K562 (cell line): ENCODE data around the gene SIGLEC9. TPM values are rescaled to one million over a fixed set of nuclear protein-coding genes. Genes with fewer than 3 reads are reported as not detected.
"Not testable (repeated sequence)": the region's sequence is repeated elsewhere in the genome, so short reads cannot be mapped to it uniquely, and the experiment has no call there.

Experiments used
- ATAC-seq: fragments of 200-7000 bp; cut with Tn5 transposase; 3 replicates; pipeline ENCODE4 v1.9.1; 2020; ENCODE audit warnings: moderate library complexity
- BruUV-seq: library from RNA; stranded (reverse); fragments of 400-500 nt; replicated peaks from 2 replicates; lab custom pipeline; 2021; lab: Mats Ljungman, UMichigan
- CTCF ChIA-PET: fragments of 300-600 bp; formaldehyde crosslinking; extraction: SDS; loops from one replicate; lab custom pipeline; 2021; ENCODE audit warnings: low intra/inter-chr PET ratio; lab: Yijun Ruan, JAX
- POLR2A ChIA-PET: fragments of 300-600, 350-650 bp; sonication (Branson Sonifier 250); formaldehyde crosslinking; extraction: SDS; loops from one replicate; lab custom pipeline; 2021; ENCODE audit warnings: antibody characterized with exemption, inconsistent platforms; lab: Yijun Ruan, JAX
- DNase-seq, 4 experiments: peaks; one replicate each; pipeline versions ENCODE4 v3.0.0 to v3.0.0-alpha.2; 2011 to 2018; ENCODE audit warnings: low spot score in 3 of 4, mixed read lengths in 3 of 4; ENCODE audit errors: extremely low read depth in 1 of 4
- FAIRE-seq: peaks from 2 replicates; lab custom pipeline; 2011; peaks lifted over from hg19 to GRCh38; lab: Jason Lieb, UNC
- H2AFZ ChIP-seq: 2 replicates; pipeline ENCODE4 v1.6.0; 2011; ENCODE audit warnings: low read depth, low read length, control low read depth, inconsistent platforms
- H3K27ac ChIP-seq: fragments of 200-600 bp; 3 replicates; pipeline ENCODE4 v1.8.0; 2011; ENCODE audit warnings: low read depth, mild to moderate bottlenecking, control low read depth, inconsistent platforms, low read length, moderate library complexity, mixed read lengths; ENCODE audit errors: extremely low read depth
- H3K27me3 ChIP-seq, 2 experiments: fragments of 300-600 bp in 1 of 2; 2 replicates in 1 of 2; 3 replicates in 1 of 2; pipeline versions ENCODE4 v1.6.0 to v1.8.0; 2011; ENCODE audit warnings: inconsistent platforms in 2 of 2, low read length in 2 of 2, mild to moderate bottlenecking in 1 of 2, mixed read lengths in 1 of 2, moderate library complexity in 1 of 2; ENCODE audit not compliant: control insufficient read depth in 2 of 2, insufficient read depth in 2 of 2
- H3K36me3 ChIP-seq: fragments of 300-600 bp; 3 replicates; pipeline ENCODE4 v1.8.0; 2011; ENCODE audit warnings: mild to moderate bottlenecking, low read length, inconsistent platforms; ENCODE audit not compliant: control insufficient read depth, insufficient read depth
- H3K4me1 ChIP-seq, 2 experiments: fragments of 200-600 bp in 1 of 2; replicated peaks in 1 of 2; 2 replicates in 1 of 2; 3 replicates in 1 of 2; pipeline versions ENCODE4 v1.5.1 to v1.8.0; 2011; ENCODE audit warnings: inconsistent platforms in 2 of 2, low read length in 2 of 2, mild to moderate bottlenecking in 1 of 2, mixed read lengths in 1 of 2, moderate library complexity in 1 of 2; ENCODE audit not compliant: control insufficient read depth in 2 of 2, insufficient read depth in 2 of 2
- H3K4me2 ChIP-seq: 2 replicates; pipeline ENCODE4 v1.6.1; 2011; ENCODE audit warnings: low read length, control low read depth, inconsistent platforms, mixed read lengths; ENCODE audit not compliant: insufficient read depth
- H3K4me3 ChIP-seq: fragments of 200-600 bp; sonication (generic), shearing (Covaris generic); 2 replicates; pipeline ENCODE4 v1.5.1; 2016; ENCODE audit warnings: control low read depth, inconsistent platforms
- H3K79me2 ChIP-seq: fragments of 200-600 bp; 3 replicates; pipeline ENCODE4 v1.8.0; 2011; ENCODE audit warnings: low read length, inconsistent platforms; ENCODE audit not compliant: control insufficient read depth, insufficient read depth
- H3K9ac ChIP-seq, 2 experiments: 2 replicates each; pipeline versions ENCODE4 v1.6.0 to v1.6.1; 2011; ENCODE audit warnings: low read depth in 2 of 2, low read length in 2 of 2, control low read depth in 1 of 2, inconsistent platforms in 1 of 2, mild to moderate bottlenecking in 1 of 2, mixed read lengths in 1 of 2; ENCODE audit not compliant: insufficient read depth in 1 of 2
- H3K9me1 ChIP-seq: one replicate; pipeline ENCODE4 v1.6.0; 2011; ENCODE audit warnings: inconsistent platforms, mild to moderate bottlenecking, low read length, moderate library complexity; ENCODE audit not compliant: control insufficient read depth, insufficient read depth
- H3K9me3 ChIP-seq: replicated peaks from 2 replicates; pipeline ENCODE4 v1.5.1; 2011; ENCODE audit warnings: low read depth, low read length, inconsistent platforms; ENCODE audit not compliant: control insufficient read depth, insufficient read depth
- H4K20me1 ChIP-seq: replicated peaks from 2 replicates; pipeline ENCODE4 v1.6.1; 2011; ENCODE audit warnings: low read length, inconsistent platforms, mixed read lengths; ENCODE audit not compliant: control insufficient read depth, insufficient read depth
- ATF7 ChIP-seq: fragments of 450-650 bp; IDR thresholded peaks from 2 replicates; pipeline ENCODE4 v1.7.1; 2014; ENCODE audit warnings: mild to moderate bottlenecking, moderate library complexity
- REST ChIP-seq, 2 experiments: fragments of 450-650 bp; formaldehyde crosslinking in 1 of 2; IDR thresholded peaks; 2 replicates each; pipeline versions ENCODE4 v1.4.0 to v1.6.1; 2014 to 2020; ENCODE audit warnings: mild to moderate bottlenecking in 2 of 2, borderline replicate concordance in 1 of 2, low read depth in 1 of 2
- STAG1 ChIP-seq: sonication (generic); formaldehyde crosslinking; IDR thresholded peaks from 2 replicates; pipeline ENCODE4 v1.5.0; 2020; ENCODE audit warnings: missing genetic modification reagents, borderline replicate concordance
- VEZF1 ChIP-seq: fragments of 200-800 bp; sonication (Bioruptor generic); IDR thresholded peaks from 2 replicates; pipeline ENCODE4 v1.6.1; 2017; ENCODE audit warnings: missing genetic modification characterization, missing compliant biosample characterization
- ZFX ChIP-seq: sonication (generic); formaldehyde crosslinking; IDR thresholded peaks from 2 replicates; pipeline ENCODE4 v1.8.0; 2022; ENCODE audit warnings: mild to moderate bottlenecking, missing genetic modification reagents, moderate library complexity
- WGBS: fragments of 100-300 bp; shearing (Covaris generic); methylation state at CpG from one replicate; pipeline ENCODE4 v1.1.6; 2016; ENCODE audit warnings: low coverage, mixed read lengths; ENCODE audit not compliant: insufficient coverage; ENCODE audit errors: missing lambda C conversion rate; 5-methylcytosine and 5-hydroxymethylcytosine counted together
- in situ Hi-C: fragments of 300-500 bp; cut with MboI; formaldehyde crosslinking; loops from 4 replicates; pipeline ENCODE4 v1.15.0; 2018; ENCODE audit warnings: inconsistent platforms, mixed read lengths
- intact Hi-C: fragments of 100-400 bp; cut with micrococcal nuclease; formaldehyde crosslinking; loops from 2 replicates; pipeline ENCODE4 v1.14.2; 2022
- polyA plus RNA-seq, 8 experiments: library from polyadenylated mRNA; depleted of rRNA in 4 of 8; stranded (reverse) in 5 of 8; unstranded in 3 of 8; fragments of >200 nt; fragmentation: Nextera tagmentation in 2 of 8; fragmentation: Illumina TruSeq in 1 of 8; extraction: Ambion mirVana in 2 of 8; extraction: Trizol in 1 of 8; gene quantifications; 2 replicates each; pipeline versions ENCODE4 v1.2.1 to v1.2.3, GENCODE V29; 2011 to 2014; ENCODE audit warnings: inconsistent platforms in 1 of 8, missing spikeins in 1 of 8
- total RNA-seq, 7 experiments: library from RNA; depleted of rRNA in 6 of 7; stranded (reverse); fragments of >200 nt in 6 of 7; fragmentation: Illumina TruSeq in 2 of 7; extraction: Trizol in 2 of 7; gene quantifications; 2 replicates each; pipeline versions ENCODE4 v1.2.1 to v1.2.3, GENCODE V29; 2011 to 2021; ENCODE audit warnings: low replicate concordance in 1 of 7

The SIGLEC9 gene
- total and polyA plus RNA-seq, 9 of the 15 experiments (the other 6 are each of a cell fraction or from before 2014, with no cell fraction given): 0.09 to 0.34 (median 0.22) TPM; not detected in 4

- 0 out of 2 replicates have a peak, but pooled peaks have one; percentile 27 for TF ChIP-seq ATF7
- TF ChIP-seq VEZF1 (CRISPR knock-in tag): 0 out of 2 replicates have a peak, but pooled peaks have one; percentile 16
- peak; percentile 49; the same call in 1 of the 2 replicates for TF ChIP-seq ZFX (CRISPR knock-in tag)
Observed at GRCh38 chr19:51168564-51169282, 44.0 kb downstream of the SIGLEC9 start (continued).

- not testable (repeated sequence) for H3K9me3 ChIP-seq; H3K79me2 ChIP-seq; H2AFZ ChIP-seq; H3K36me3 ChIP-seq; H3K27ac ChIP-seq; H3K9me1 ChIP-seq; BruUV-seq; H3K4me3 ChIP-seq; H4K20me1 ChIP-seq; H3K9ac ChIP-seq; TF ChIP-seq REST (CRISPR knock-in tag; IDR thresholded peaks at IDR 0.05; ENCODE audit: low read depth)
- CTCF ChIA-PET: interaction anchor here (0.8 to 2.2 kb wide), 3 partner anchors 11 to 148 kb away, joined by 4 to 13 read pairs (median 5); no protein-coding TSS in a partner anchor
- 0% methylated on average over 11 of the region's 11 CpGs for WGBS
- in situ Hi-C loops (loop anchor here (25.0 kb wide), 1 partner anchor 493 kb away; no protein-coding TSS in a partner anchor), intact Hi-C loops (loop anchor here (1.0 kb wide), 1 partner anchor 11 kb away; no protein-coding TSS in a partner anchor)
- peak; percentile 89 for FAIRE-seq
- Histone ChIP-seq H3K27me3 (peaks cover 6 to 18% of the 10 kb centered on the region in 2 experiments; a peak in 4 of 5 replicates), H3K4me1 (peaks cover 0 to 12% of the 10 kb centered on the region in 2 experiments; a peak in 4 of 5 replicates), H3K4me2 (peak overlapping the region; percentile 2; the same call in 1 of the 2 replicates)
- peak; percentile 58; the same call in 2 of the 3 replicates for ATAC-seq
- POLR2A ChIA-PET: interaction anchor here (1.0 kb wide), 1 partner anchor 13 kb away, joined by 3 read pairs; no protein-coding TSS in a partner anchor
- DNase-seq: peak in 1 of 4 experiments; percentile 76
- peak; percentile 46; the same call in 1 of the 2 replicates for TF ChIP-seq STAG1 (CRISPR knock-in tag)
- peak; percentile 49; the same call in 1 of the 2 replicates for TF ChIP-seq REST (IDR thresholded peaks at IDR 0.05; ENCODE audit: borderline replicate concordance)
Observed at GRCh38 chr19:51169283-51169918, 44.7 kb downstream of the SIGLEC9 start.
